Loucy (cell line): ENCODE measurements around the gene ZSCAN25.

Source experiments
- CTCF ChIP-seq: fragments of 200-600 bp; sonication (generic); conservative IDR thresholded peaks from 2 replicates; pipeline ENCODE4 v1.5.1; 2014; ENCODE audit warnings: mild to moderate bottlenecking, antibody characterized with exemption, low read length
- EZH2phosphoT487 ChIP-seq: fragments of 200-600 bp; IDR thresholded peaks from 2 replicates; pipeline ENCODE4 v1.6.1; 2018; ENCODE audit warnings: antibody characterized with exemption, mild to moderate bottlenecking, moderate library complexity, borderline replicate concordance

- no peak for TF ChIP-seq CTCF
- no peak for TF ChIP-seq EZH2phosphoT487
These were observed 4.5 kb downstream of the ZSCAN25 start for GRCh38 chr7:99621271-99621670.
